SH-SY5Y (cell line): ENCODE results near the gene KLHDC4.

Experiments used
- GATA2 ChIP-seq: IDR thresholded peaks from 2 replicates; pipeline ENCODE4 v1.6.1; 2011; ENCODE audit warnings: mild to moderate bottlenecking, low read depth, low read length
- GATA3 ChIP-seq: IDR thresholded peaks from 2 replicates; pipeline ENCODE4 v1.6.1; 2011; ENCODE audit warnings: low read depth, mild to moderate bottlenecking, low read length, moderate library complexity

GRCh38 chr16:87698676-87699199, 67.0 kb downstream of the KLHDC4 start:
- TF ChIP-seq GATA2 (no peak), GATA3 (no peak)
